Measurements from ENCODE around the gene DEPDC5.
A peak's percentile ranks its signal among the peaks of the same experiment; 100 is the strongest.

Gene DEPDC5

GRCh38 chr22:31950226-31950625 lies 196.4 kb downstream of the DEPDC5 start:
- DNase-seq (ENCODE audit: low read depth), result no peak

GRCh38 chr22:31951194-31952093 lies 197.6 kb downstream of the DEPDC5 start:
- DNase-seq (ENCODE audit: low read depth), result no peak

- DNase-seq (ENCODE audit: low read depth), result no peak
Measured at GRCh38 chr22:31952094-31952401, 198.2 kb downstream of the DEPDC5 start.

GRCh38 chr22:31952472-31952871 lies 198.7 kb downstream of the DEPDC5 start:
- DNase-seq (ENCODE audit: low read depth), result peak; percentile 69

- DNase-seq (ENCODE audit: low read depth), result no peak
Measured at GRCh38 chr22:31953261-31953660, 199.4 kb downstream of the DEPDC5 start.

GRCh38 chr22:31954535-31955523 lies 201.0 kb downstream of the DEPDC5 start:
- no peak for DNase-seq (ENCODE audit: low read depth)

GRCh38 chr22:31956360-31956759 lies 202.5 kb downstream of the DEPDC5 start:
- DNase-seq (ENCODE audit: low read depth), result no peak

All from GM04503 (cell line).